Activated naive CD4-positive, alpha-beta T cell treated with anti-CD3 and anti-CD28 coated beads, Interleukin-2, amount 10 ng/mL, durations not matched to agents 7 days and 5 days (primary cell): ENCODE results near the gene SETD5.

ENCODE experiments used
- CTCF ChIA-PET: fragments of 350-600 bp; sonication (Branson Sonifier 250); formaldehyde crosslinking; loops from one replicate; lab custom pipeline; 2021; ENCODE audit warnings: antibody characterized with exemption; lab: Charles Lee
- DNase-seq: peaks from one replicate; pipeline ENCODE4 v3.0.0-alpha.2; 2020
- H3K27ac Mint-ChIP-seq: one replicate; pipeline ENCODE4 v1.8.0; 2021; ENCODE audit warnings: mild to moderate bottlenecking, moderate library complexity, mixed read lengths
- H3K27me3 Mint-ChIP-seq: one replicate; pipeline ENCODE4 v1.8.0; 2021; ENCODE audit warnings: mild to moderate bottlenecking, mixed read lengths
- H3K36me3 Mint-ChIP-seq: one replicate; pipeline ENCODE4 v1.8.0; 2021; ENCODE audit warnings: mixed read lengths
- H3K4me1 Mint-ChIP-seq: one replicate; pipeline ENCODE4 v1.8.0; 2021; ENCODE audit warnings: mixed read lengths
- H3K4me3 Mint-ChIP-seq: one replicate; pipeline ENCODE4 v1.8.0; 2021; ENCODE audit warnings: mild to moderate bottlenecking, moderate library complexity, mixed read lengths
- H3K9me3 Mint-ChIP-seq: one replicate; pipeline ENCODE4 v1.8.0; 2021; ENCODE audit warnings: mixed read lengths

The SETD5 gene

DNA sequence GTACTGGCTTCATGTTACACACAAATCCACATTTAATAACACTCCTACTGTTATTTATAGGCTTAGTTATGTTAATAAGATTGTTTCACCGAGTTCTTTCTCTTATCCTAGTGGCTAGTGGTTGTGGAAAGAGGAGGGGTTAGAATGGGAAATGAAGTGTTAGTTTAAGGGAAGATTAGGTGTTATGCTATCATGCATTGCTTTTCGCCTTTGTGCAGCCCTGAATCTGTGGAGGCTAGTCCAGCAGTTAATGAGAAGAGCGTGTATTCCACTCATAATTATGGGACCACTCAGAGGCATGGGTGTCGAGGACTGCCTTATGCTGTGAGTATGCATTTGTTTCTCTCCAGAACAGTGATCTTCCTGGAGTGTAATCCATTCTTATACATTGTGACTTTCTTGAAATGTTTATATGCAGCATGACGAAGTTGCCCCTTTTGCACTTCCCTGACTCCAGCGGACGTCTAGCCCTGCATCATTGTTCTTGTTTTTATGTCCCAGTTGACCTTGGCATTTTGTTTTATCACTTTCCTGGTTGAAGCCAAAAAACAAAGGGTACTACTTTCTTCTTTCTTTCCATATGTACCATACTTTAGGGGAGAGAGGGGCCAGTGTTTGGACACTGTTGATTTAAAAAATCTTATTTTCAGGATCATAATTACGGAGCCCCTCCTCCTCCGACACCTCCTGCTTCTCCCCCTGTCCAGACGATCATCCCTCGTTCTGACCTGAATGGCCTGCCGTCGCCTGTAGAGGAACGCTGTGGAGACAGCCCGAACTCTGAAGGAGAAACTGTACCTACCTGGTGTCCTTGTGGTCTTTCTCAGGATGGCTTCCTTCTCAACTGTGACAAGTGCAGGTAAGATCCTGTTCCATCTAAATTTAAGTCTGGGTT lies 36.5 kb downstream of the SETD5 start:
- Mint-ChIP-seq H3K36me3 (peaks cover 62% of the 10 kb centered on the region), H3K4me1 (no peaks in the 10 kb centered on the region), H3K27ac (no peak overlapping the region), H3K9me3 (no peaks in the 10 kb centered on the region), H3K27me3 (no peaks in the 10 kb centered on the region), H3K4me3 (no peak overlapping the region)
- CTCF ChIA-PET = no interaction called here
- no peak for DNase-seq

DNA sequence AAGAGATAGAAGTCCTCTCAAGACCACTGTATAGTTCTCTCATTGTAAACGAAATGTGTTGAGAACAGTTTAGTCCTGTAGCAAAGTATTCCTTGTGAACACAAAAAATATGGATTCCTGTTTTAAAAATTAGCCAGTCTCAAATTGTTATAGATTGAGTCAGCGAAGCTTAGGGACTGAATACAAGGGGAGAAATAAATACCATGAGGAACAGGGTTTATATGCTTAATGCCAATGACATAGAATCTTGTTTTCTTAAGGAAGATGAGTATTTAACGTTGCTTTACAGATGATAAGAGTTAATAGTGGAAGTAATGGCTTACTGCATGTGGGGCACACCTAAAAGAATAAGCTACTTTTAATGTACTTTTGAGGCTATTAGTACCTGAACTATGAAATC lies 37.9 kb downstream of the SETD5 start:
- Mint-ChIP-seq H3K4me3 (no peak overlapping the region), H3K27me3 (no peaks in the 10 kb centered on the region), H3K36me3 (peaks cover 51% of the 10 kb centered on the region), H3K4me1 (no peaks in the 10 kb centered on the region), H3K9me3 (no peaks in the 10 kb centered on the region), H3K27ac (no peak overlapping the region)
- DNase-seq = no peak
- CTCF ChIA-PET = interaction anchor here (1.6 to 1.7 kb wide), 2 partner anchors 14 to 36 kb away, joined by 3 to 6 read pairs; no protein-coding TSS in a partner anchor

DNA sequence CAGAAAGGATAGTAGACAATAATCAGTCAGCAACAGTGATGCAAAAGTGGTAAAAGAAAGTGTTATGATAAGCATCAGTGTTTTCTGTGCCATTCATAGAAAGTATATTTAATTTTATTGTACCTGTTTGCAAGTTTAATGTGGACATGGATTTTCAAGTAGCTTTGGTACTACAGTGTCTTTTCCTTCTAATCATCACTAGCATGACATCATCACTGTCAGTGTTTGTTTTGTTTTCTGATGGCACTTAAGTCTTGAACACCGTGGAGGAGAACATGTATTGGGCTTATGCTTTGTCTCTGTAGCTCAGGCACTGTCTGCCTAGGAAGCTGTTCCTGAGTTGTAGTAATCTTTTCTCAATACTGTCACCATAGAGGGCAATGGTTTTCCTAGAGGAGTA lies 41.9 kb downstream of the SETD5 start:
- no peak overlapping the region for H3K4me3 Mint-ChIP-seq
- no peak for DNase-seq
- no peak overlapping the region for H3K27ac Mint-ChIP-seq
- H3K27me3 Mint-ChIP-seq = no peaks in the 10 kb centered on the region
- no peaks in the 10 kb centered on the region for H3K9me3 Mint-ChIP-seq
- peaks cover 57% of the 10 kb centered on the region for H3K36me3 Mint-ChIP-seq
- CTCF ChIA-PET = no interaction called here
- no peaks in the 10 kb centered on the region for H3K4me1 Mint-ChIP-seq

DNA sequence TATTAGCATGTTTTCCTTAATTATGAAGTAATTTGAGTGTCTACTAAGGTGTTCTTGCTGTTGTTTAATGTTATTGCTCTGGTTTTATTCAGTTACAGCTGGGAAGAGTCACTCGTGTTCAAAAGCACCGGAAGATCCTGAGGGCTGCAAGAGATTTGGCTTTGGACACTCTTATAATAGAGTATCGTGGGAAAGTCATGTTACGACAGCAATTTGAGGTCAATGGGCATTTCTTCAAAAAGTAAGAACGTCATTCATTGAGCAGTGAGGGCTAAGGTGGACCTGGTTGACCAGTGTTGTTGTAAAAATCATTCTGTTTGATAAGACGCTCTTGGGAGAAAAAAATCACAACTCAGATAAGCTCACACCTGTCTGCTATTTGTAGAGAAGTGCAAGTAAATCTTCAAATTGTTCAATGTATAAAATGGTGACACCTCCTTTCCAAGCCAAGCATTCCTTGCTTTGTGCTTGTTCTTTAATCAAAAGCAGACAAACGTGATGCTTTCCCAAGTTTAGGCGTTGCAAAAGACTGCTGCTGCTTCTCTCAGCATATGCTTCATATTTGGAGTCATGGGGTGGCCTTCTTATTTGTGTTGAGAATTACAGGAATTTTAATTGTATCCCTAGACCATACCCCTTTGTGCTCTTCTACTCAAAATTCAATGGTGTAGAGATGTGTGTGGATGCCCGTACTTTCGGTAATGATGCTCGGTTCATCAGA lies 44.2 kb downstream of the SETD5 start:
- peaks cover 54% of the 10 kb centered on the region for H3K36me3 Mint-ChIP-seq
- H3K27me3 Mint-ChIP-seq = no peaks in the 10 kb centered on the region
- H3K9me3 Mint-ChIP-seq = no peaks in the 10 kb centered on the region
- peak overlapping the region; percentile 64 for H3K27ac Mint-ChIP-seq
- CTCF ChIA-PET = interaction anchor here (0.7 kb wide), 1 partner anchor 15 kb away, joined by 4 read pairs; no protein-coding TSS in a partner anchor
- H3K4me1 Mint-ChIP-seq = no peaks in the 10 kb centered on the region
- DNase-seq = no peak
- no peak overlapping the region for H3K4me3 Mint-ChIP-seq

DNA sequence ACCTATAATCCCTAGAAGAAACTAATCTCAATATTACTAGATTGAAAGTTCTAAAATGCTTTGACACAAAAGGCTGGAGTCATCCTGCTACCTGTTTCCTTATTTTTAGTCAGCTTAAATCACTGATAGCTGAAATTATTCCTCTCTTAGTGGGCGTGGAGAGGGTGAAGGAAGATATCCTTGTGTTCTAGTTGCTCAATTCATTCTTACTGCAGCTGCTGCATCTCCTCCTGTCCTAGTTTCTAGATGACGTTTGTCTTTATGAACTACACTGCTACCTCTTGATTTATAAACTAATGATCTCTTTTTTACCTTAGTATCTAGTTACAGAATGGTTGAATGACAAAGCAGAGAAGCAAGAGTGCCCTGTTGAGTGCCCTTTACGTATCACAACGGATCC lies 50.7 kb downstream of the SETD5 start:
- CTCF ChIA-PET = no interaction called here
- Mint-ChIP-seq H3K27ac (no peak overlapping the region), H3K4me3 (no peak overlapping the region), H3K4me1 (peaks cover 28% of the 10 kb centered on the region), H3K9me3 (no peaks in the 10 kb centered on the region), H3K27me3 (no peaks in the 10 kb centered on the region), H3K36me3 (peaks cover 54% of the 10 kb centered on the region)
- no peak for DNase-seq

DNA sequence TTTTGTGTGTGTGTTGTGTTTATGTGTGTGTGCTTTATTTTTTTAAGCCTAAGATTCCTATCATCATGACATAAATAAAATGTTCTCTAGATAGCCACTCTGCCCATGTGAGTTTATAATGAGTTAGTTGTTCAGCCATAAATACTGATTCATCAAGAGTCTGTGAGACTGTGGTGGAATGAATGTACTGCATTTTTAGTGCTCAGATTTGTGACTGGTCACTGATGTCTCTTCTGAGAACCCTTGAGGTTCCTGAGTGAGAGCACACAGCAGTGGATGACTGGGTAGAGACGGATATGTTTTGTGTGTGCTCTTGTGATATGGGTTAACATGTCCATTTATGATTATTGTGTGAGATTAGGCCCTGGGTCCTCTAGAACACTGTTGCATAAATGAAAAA lies 51.2 kb downstream of the SETD5 start:
- H3K4me3 Mint-ChIP-seq = no peak overlapping the region
- DNase-seq = no peak
- H3K27me3 Mint-ChIP-seq = no peaks in the 10 kb centered on the region
- peaks cover 55% of the 10 kb centered on the region for H3K36me3 Mint-ChIP-seq
- CTCF ChIA-PET = no interaction called here
- H3K9me3 Mint-ChIP-seq = no peaks in the 10 kb centered on the region
- H3K27ac Mint-ChIP-seq = no peak overlapping the region
- H3K4me1 Mint-ChIP-seq = peaks cover 32% of the 10 kb centered on the region

DNA sequence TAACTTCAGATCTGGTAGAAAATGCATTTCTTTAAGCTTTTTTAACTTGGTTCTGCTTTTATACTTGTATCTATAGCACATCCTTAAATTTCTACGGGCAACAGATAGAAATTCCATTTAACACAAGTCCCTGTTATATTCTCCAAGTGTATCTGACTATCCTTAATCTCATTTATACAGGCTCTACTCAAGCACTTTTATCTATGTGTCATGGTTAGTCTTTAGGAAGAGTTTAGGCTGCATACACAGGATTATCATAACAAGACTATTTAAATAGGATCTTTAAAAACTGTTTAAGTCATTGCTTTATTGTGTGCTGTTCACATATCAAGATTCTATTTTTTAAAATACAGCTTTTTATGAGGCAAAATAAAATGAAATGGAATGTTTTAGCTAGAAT lies 52.7 kb downstream of the SETD5 start:
- H3K9me3 Mint-ChIP-seq = no peaks in the 10 kb centered on the region
- H3K4me1 Mint-ChIP-seq = peaks cover 32% of the 10 kb centered on the region
- H3K27ac Mint-ChIP-seq = no peak overlapping the region
- peaks cover 52% of the 10 kb centered on the region for H3K36me3 Mint-ChIP-seq
- no peaks in the 10 kb centered on the region for H3K27me3 Mint-ChIP-seq
- CTCF ChIA-PET = no interaction called here
- H3K4me3 Mint-ChIP-seq = no peak overlapping the region
- no peak for DNase-seq

DNA sequence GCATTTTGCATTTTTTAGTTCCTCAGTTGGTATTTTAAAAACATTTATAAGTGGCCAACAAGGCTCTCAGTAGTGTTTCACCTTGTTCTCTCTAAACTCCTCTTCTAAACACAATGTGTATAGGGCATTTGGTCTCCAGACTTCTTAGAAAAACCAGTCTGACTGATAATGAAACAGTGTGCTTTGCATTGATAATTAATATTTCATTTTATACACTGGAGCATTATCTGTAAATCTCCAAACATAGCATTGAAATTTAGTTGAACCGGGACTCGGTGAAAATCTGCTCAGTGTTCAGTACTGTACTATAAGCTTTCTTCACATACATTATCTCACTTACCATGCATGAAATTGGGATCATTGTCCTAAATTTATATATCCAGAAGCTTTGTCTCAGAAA lies 53.6 kb downstream of the SETD5 start:
- no peak overlapping the region for H3K4me3 Mint-ChIP-seq
- H3K27me3 Mint-ChIP-seq = no peaks in the 10 kb centered on the region
- H3K36me3 Mint-ChIP-seq = peaks cover 53% of the 10 kb centered on the region
- DNase-seq = no peak
- no peaks in the 10 kb centered on the region for H3K9me3 Mint-ChIP-seq
- H3K27ac Mint-ChIP-seq = peak overlapping the region; percentile 92
- CTCF ChIA-PET = interaction anchor here (1.2 kb wide), 1 partner anchor 98 kb away, joined by 3 read pairs; no protein-coding TSS in a partner anchor
- peaks cover 32% of the 10 kb centered on the region for H3K4me1 Mint-ChIP-seq

DNA sequence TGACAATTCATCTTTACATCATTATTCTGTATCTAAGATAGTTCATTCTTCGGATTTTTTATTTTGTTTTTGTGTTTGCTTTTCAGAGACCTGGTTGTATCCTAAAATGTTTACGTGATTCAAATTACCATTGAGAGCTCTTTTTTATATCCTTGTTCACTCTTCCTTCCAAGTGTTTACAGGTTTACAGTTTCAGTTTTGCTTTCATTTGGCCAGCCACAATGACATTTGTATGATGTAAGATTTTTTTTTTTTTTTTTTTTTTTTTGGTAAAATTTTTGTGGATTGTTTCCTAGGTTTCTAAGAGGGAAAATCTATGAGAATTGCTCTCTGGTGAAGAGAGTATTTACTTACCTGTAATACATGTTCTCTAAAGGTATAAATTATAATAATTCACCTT lies 55.0 kb downstream of the SETD5 start:
- Mint-ChIP-seq H3K27me3 (no peaks in the 10 kb centered on the region), H3K4me3 (peak overlapping the region; percentile 37), H3K4me1 (peaks cover 32% of the 10 kb centered on the region), H3K9me3 (no peaks in the 10 kb centered on the region), H3K36me3 (peaks cover 48% of the 10 kb centered on the region), H3K27ac (peak overlapping the region; percentile 92)
- DNase-seq = no peak
- CTCF ChIA-PET = interaction anchor here (1.0 kb wide), 1 partner anchor 90 kb away, joined by 3 read pairs; the partner anchor contains the start of gene THUMPD3

DNA sequence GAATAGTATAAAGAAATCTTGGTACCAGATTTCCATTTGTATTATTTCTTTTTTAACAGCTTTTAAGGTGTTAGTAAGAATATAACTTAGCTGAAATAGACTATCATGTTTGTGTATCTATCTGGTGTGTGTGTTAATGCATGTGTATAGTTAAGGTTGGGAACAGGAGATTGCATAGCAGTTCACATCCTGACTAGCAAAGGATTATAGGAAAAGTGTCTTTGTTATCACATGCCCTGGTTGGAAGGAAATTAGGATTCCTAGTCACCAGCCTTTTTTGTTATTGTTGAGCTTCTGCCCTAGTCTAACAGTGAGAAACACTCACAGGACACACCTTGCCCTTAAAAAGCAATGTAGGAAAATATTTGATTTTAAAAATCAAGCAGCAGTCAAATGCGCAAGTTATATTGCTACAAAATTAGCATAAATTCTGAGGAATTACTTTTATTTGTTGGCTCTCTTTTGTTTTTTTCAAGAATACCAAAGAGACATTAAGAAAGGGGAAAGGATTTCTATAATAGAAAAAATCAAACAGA lies 58.2 kb downstream of the SETD5 start:
- H3K27me3 Mint-ChIP-seq = no peaks in the 10 kb centered on the region
- H3K9me3 Mint-ChIP-seq = no peaks in the 10 kb centered on the region
- peaks cover 26% of the 10 kb centered on the region for H3K36me3 Mint-ChIP-seq
- H3K27ac Mint-ChIP-seq = no peak overlapping the region
- no peak for DNase-seq
- no peak overlapping the region for H3K4me3 Mint-ChIP-seq
- H3K4me1 Mint-ChIP-seq = peaks cover 25% of the 10 kb centered on the region
- CTCF ChIA-PET = interaction anchor here (1.1 kb wide), 1 partner anchor 102 kb away, joined by 4 read pairs; no protein-coding TSS in a partner anchor

DNA sequence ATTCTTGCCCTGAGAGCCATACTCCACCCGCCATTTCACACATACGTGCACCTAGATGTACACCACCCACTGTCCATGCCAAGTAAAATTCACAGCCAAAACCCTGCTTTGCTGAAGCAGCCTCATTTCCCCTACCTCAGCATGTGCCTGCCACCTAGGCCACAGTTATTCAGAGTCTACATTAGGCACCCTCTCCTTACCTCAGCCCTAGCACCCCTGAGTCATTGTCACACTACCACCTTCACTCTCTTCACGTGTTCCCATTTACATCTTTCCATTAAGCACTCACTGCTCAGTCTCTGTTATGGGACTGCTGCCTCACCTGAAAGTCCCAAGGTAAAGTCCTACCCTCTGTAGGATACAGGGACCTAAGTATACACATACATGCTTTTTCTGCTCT lies 70.0 kb downstream of the SETD5 start:
- H3K4me3 Mint-ChIP-seq = no peak overlapping the region
- H3K4me1 Mint-ChIP-seq = no peaks in the 10 kb centered on the region
- no peak for DNase-seq
- H3K27ac Mint-ChIP-seq = peak overlapping the region; percentile 50
- peaks cover 58% of the 10 kb centered on the region for H3K36me3 Mint-ChIP-seq
- no peaks in the 10 kb centered on the region for H3K9me3 Mint-ChIP-seq
- CTCF ChIA-PET = no interaction called here
- H3K27me3 Mint-ChIP-seq = no peaks in the 10 kb centered on the region

DNA sequence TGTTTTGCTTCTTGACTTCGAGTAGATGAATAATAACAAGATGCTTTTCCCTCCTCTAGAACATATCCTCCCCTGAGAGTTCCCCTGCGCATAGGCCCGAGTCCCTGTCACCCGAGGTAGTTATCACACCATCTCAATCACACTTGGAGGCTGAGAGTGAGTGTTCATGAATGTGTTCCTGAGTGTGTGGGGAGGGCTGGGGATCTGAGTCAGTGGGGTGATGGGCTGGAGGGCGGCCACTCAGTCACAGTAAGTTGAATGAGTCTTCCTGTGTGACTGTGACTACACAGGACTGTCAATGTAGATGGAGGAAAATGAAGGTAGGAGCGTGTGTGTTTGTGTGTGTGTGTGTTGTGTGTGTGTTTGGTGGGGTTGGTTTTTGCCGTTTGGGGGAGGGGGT lies 71.0 kb downstream of the SETD5 start:
- no peak overlapping the region for H3K4me3 Mint-ChIP-seq
- no peaks in the 10 kb centered on the region for H3K9me3 Mint-ChIP-seq
- no peaks in the 10 kb centered on the region for H3K27me3 Mint-ChIP-seq
- H3K27ac Mint-ChIP-seq = no peak overlapping the region
- DNase-seq = no peak
- peaks cover 66% of the 10 kb centered on the region for H3K36me3 Mint-ChIP-seq
- H3K4me1 Mint-ChIP-seq = no peaks in the 10 kb centered on the region
- CTCF ChIA-PET = no interaction called here

DNA sequence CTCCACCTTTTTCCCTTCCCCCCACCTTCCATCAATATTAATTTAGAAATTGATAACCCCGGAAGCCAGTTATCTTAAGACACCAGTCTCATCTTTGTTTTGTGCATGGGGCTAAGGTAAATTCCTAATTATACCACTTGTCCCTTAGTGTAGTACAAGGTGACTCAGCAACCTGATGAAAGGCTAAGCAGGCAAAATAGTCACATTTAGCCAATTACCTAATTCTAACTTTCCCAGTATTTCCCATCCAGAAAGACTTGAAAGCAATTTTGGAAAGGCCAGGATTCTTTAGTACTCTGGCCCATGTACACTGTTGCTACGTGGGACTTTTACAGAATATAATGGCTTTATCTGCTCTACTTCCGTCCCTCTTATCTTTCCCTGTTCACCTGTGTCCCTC lies 72.6 kb downstream of the SETD5 start:
- H3K9me3 Mint-ChIP-seq = no peaks in the 10 kb centered on the region
- DNase-seq = no peak
- no peaks in the 10 kb centered on the region for H3K27me3 Mint-ChIP-seq
- H3K4me3 Mint-ChIP-seq = no peak overlapping the region
- H3K27ac Mint-ChIP-seq = no peak overlapping the region
- H3K36me3 Mint-ChIP-seq = peaks cover 68% of the 10 kb centered on the region
- CTCF ChIA-PET = no interaction called here
- no peaks in the 10 kb centered on the region for H3K4me1 Mint-ChIP-seq

DNA sequence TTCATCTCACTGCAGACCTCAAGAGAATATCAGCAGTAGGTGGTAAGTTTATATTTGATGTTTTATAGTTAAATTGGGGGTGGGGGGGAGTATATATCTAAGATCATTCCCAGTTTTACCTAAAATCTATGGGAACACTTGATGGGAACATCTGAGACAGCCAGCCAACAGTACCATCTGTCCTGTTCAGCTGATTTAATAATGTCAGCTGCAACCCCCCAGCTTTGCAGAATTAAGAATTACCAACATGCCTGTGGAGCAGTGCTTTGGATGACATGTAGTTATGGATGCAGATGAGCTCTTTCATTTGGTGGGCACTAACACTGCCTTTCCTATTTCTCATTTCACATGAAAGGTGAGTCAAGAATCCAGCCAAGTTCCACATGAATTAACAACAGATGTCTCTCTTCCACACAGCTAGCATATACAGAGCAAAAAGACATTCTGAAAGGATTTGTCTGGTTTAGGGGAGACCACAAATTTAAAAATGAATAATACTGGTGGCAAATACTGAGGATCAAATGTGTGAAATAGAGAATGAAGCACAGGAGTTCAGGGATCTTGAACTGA lies 76.2 kb downstream of the SETD5 start:
- no peaks in the 10 kb centered on the region for H3K4me1 Mint-ChIP-seq
- no peaks in the 10 kb centered on the region for H3K27me3 Mint-ChIP-seq
- H3K9me3 Mint-ChIP-seq = no peaks in the 10 kb centered on the region
- no peak for DNase-seq
- H3K4me3 Mint-ChIP-seq = no peak overlapping the region
- peaks cover 75% of the 10 kb centered on the region for H3K36me3 Mint-ChIP-seq
- CTCF ChIA-PET = no interaction called here
- no peak overlapping the region for H3K27ac Mint-ChIP-seq
